ENCODE data around the gene ILDR1.
"Not testable (repeated sequence)": the region's sequence is repeated elsewhere in the genome, so short reads cannot be mapped to it uniquely, and the experiment has no call there.

Gene ILDR1

DNA sequence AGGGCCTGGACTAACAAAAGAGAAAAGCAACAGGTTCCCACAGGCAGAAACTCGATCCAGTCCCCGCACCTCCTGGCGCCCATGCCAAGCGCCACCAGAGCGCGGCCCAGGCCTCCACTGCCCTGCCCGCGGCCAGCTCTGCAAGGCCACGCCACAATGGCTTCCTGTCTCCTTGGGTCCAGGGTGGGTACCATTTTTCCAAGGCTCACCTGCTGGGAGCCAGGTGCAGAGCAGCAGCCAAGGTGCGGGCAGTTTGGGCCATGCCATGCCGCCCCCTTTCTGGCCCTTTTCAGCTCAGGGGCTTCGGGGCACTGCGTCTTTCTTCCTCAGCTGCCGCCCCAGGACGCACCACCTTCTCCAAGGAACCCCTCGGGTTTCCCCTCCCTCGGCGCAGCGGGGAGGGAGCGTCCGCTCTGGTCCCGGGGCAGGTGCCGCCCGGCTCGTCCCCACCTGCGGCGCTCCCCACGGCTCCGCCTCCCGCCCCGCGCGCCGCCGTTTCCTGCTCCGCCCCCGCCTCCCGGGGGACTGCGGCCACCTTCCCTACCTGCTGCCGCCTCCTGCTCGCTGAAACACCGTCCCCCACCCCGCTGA, at the start of gene ILDR1:
Gene ILDR1, minus strand, starts transcription at position 437 of the 591 bp plus-strand sequence. Its CDS starts 170 bp downstream, at position 267.
- no peak for DNase-seq (ENCODE audit: low spot score)

DNA sequence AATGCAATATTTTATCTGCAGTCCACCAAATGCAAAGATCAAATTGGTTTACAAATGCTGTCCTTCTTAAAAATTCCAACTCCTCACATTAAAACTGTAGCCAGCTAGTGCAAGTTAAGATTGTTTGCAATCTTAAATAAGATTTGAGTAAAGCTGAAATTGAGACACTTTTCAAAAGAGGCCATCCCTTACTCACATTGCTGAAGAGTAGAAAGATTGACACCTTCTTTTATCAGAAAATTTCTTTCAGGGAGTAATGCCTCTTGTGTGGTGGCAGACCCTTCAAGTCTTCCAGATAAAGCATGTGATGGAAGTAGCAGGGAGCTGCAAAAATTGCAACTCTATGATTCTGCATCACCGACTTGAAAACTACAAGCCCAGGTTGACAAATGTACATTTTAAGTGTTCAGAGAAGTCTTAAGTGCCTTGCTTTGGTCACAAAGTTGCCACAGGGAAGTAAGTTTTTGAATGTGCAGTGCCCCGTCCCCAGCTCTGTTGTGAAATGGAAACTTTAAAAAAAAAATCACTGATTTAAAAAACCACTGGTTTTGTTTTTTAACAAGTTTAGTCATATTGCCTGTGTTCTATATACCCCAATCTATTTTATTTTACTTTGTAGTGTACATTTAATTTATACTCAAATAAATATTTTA, 45.7 kb upstream of the ILDR1 start:
- no peak for DNase-seq (ENCODE audit: low spot score)

DNA sequence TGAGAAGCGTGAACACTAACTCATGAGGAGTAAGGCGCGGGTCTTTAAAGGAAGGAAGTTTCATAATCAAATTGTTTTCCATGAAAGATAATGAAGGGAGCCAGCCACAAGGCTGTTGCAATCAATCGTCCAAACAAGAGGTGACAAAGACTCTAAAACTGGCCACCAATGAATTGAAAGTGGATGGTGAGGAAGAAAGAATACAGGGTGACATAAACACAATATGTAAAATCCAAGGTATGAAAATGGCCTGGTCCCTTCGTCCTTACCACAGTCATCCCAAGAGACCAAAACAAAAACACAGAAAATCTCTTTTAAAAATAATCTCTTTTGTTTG, 45.1 kb upstream of the ILDR1 start:
- DNase-seq (ENCODE audit: low spot score): no peak

DNA sequence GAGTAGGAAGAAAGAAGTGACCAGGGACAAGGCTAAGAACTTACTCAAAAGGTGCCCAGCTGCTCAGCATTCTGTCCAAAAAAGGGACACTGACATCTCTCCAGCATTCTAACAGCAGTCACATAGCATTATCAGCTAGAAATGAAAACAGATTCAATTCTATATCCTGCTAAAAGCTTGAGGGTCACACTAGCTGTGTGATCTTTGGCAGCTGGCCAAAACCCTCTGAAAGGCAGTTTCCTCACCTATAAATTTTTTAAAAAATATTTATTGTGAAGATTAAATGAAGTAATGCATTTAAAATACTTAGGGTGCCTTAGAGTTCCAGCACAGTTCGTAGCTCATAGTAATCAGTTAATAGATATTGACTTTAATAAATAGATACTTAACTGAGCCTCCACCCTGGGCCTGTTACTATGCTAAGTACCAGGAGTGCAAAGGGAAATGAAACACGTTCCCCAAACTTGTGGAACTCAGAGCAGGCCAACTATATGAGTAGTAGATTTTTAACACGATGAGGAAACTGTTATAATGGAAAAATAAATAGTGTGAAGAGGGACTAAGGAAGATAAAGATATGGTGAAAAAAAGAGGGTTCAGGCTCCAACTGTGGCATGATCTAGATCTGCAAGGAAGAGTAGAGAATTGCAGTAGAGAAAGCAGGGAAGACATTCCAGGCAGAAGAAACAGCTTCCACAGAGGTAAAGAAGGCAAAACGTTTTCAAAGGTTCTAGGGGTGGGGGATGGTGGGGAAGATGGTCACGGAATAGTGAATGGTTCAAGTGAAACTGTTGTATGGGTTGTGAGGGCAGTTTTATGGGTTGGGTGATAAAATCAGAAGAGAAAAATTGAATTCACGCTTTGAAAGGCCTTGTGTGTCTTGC, 44.5 kb upstream of the ILDR1 start:
- no peak for DNase-seq (ENCODE audit: low spot score)

DNA sequence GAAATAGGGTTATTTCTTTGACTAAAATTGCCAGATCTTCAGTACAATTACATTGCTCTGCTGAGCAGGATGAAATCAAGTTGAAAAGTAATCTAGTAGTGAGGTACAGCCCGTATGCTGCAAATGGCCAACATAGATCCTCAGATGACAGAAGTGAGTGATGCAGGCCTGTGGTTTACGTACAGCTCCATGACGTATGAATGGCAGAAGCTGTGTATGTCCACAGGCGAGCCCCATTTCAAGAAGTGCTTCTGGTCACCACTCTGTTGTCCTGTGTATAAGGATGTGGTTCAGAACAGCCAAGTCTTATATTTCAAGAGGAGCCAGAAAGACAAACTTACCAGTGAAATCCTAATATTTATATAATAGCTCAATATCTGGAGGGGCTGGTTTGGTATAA, 42.3 kb upstream of the ILDR1 start:
- no peak for DNase-seq (ENCODE audit: low spot score)

DNA sequence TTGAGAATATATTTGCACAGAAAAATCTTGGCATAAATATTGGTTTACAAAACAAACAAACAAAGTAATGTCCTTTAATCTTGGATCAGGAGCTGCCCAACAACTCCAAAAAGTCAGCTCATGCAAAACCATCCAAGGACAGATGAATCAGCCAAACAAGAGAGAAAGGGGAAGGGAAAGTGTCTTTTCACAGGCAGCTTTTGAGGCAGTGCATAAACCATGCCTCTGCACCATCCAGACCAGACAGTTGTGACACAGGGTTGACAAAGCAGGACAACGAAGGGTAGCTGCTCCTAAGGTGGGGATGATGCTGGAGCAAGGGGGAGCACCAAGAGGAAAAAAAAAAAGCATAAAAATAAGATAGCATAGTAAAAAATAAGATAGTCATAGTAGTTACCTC, 41.9 kb upstream of the ILDR1 start:
- no peak for DNase-seq (ENCODE audit: low spot score)

DNA sequence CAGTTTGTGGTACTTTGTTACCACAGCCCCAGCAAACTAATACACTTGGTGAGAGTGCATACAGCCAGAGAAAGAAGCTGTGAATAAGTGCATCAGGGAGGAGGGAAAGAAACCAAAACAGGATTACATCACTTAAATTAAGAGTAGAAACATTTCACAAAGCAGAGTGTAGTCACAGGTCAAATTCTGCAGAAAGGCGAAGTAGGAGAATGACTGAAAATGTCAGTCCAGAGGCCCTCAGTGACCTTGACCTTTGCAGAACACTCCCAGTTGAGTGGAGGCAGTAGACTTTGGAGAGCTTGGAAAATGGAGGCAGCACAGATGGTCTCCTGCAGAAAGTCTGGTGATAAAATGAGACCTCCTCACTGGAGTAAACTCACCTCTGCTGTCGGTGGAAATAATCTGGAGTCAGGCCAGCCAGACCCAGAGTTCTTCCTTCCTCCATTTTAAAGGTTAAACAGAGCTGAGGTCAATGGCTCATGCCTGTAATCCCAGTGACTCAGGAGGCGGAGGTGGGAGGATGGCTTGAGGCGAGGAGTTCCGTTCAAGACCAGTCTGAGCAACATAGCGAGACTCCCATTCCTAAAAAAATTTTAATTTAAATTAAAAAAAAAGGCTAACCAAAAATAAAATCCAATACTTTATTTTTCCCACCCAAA, 38.1 kb upstream of the ILDR1 start:
- no peak for DNase-seq (ENCODE audit: low spot score)

DNA sequence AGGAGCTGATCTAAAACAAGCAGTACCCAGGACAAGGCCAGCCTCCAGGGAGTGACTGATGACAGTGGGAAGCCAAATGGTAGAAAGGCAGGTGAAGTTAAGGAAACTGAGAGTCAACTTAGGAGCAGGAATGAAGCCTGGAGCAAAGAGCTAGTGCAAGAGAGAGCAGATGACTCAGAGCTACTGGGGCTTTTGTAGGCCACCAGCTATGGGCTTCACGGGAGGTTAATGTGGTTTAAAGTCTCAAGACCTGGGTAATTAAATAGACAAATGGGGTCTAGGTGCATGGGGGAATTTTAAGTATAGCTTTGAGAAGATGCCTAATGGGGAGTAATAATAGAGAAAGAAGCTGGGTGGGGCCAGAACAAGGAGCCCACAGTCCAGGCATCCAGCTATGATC, 36.2 kb upstream of the ILDR1 start:
- DNase-seq (ENCODE audit: low spot score): no peak

DNA sequence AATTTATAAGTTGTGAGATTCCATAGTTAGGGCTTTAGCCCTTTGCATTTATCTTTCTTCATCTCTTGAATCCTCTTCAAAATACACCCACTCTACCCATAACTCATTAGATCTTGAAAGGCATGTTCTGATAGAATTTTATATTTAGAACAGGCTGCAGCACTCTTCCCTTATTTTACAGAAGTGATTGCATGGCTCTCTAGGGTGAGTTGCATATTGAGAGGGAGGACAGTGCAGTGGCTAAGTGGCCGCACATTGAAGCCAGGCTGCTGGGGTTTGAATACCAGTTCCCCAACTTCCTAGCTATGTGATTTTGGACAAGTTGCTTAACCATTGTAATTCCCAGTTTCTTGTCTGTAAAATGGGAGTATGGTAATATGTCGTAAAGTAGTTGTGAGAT, 35.6 kb upstream of the ILDR1 start:
- DNase-seq (ENCODE audit: low spot score): no peak

DNA sequence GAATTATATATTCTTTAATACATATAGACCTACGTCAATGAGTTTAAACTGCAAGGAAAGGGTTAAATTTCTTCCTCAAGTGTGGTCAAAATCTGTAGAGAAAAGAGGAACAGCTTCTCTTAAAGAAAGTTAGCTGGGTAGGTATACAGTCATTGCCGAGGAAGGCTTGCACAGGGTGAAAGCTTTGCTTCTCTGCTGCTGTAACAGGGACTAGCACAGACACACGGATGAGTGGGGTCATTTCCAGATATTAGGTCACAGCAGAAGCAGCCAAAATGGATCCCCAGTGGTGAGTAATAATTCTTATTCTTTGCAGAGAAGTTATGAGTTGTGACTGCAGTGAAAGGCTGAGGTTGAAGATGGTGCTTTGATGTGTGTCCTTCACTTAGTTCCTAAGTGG, 33.2 kb upstream of the ILDR1 start, which contains the start of gene CD86:
Gene CD86, plus strand, starts transcription at position 148 of the 400 bp plus-strand sequence. Its CDS starts 128 bp downstream, at position 276.
- no peak for DNase-seq (ENCODE audit: low spot score)

DNA sequence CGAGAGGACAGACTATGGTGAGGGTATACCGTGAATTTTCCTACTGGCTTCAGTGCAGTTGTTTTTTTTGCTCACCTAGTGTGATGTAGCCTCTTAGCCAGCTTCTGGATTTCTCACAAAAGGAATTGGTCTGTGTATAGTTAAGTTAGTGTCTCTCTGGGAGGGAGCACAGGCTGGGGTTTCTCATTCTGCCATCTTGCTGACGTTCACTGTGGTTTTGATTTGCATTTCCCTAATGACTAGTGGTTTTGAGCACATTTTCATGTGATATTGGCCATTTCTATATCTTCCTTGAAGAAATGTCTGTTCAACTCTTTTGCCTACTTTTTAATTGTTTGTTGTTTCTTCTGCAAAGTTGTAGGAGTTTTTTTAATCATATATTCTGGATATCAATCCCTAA, 30.9 kb upstream of the ILDR1 start:
- no peak for DNase-seq (ENCODE audit: low spot score)

DNA sequence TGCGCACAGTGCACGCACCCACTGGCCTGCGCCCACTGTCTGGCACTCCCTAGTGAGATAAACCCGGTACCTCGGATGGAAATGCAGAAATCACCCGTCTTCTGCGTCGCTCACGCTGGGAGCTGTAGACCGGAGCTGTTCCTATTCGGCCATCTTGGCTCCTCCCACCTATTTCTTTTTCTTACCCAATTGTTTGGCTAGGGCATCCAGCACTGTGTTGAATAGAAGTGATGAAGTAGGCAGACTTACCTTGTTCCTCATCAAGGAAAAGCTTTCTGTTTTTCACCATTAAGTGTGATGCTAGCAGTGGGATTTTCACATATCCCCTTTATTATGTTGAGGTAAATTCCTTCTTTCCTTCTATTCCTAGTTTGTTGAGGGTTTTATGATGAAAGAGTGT, 25.7 kb upstream of the ILDR1 start:
- not testable (repeated sequence) for DNase-seq (ENCODE audit: low spot score)

DNA sequence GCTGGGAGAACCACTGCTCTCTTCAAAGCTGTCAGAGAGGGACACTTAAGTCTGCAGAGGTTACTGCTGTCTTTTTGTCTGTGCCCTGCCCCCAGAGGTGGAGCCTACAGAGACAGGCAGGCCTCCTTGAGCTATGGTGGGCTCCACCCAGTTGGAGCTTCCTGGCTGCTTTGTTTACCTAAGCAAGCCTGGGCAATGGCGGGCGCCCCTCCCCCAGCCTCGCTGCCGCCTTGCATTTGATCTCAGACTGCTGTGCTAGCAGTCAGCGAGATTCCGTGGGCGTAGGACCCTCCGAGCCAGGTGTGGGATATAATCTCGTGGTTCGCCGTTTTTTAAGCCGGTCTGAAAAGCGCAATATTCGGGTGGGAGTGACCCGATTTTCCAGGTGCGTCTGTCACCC, 25.2 kb upstream of the ILDR1 start:
- not testable (repeated sequence) for DNase-seq (ENCODE audit: low spot score)

DNA sequence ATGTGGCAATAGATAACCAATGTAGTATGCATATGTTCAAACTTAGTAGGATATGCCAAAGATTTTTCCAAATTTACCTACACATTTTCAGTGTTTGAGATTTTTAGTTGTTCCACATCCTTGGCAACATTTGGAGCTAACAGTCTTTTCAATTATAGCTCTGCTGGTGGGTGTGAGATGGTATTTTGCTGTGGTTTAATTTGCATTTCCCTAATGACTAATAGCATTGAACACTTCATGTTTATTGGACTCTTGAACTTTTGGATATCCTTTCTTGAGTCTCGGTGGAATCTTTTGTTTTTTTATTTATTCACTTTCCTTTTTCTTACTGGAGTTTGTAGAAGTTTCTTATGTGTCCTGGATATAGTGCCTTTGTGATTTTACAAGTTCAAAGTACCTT, 11.0 kb upstream of the ILDR1 start:
- no peak for DNase-seq (ENCODE audit: low spot score)

DNA sequence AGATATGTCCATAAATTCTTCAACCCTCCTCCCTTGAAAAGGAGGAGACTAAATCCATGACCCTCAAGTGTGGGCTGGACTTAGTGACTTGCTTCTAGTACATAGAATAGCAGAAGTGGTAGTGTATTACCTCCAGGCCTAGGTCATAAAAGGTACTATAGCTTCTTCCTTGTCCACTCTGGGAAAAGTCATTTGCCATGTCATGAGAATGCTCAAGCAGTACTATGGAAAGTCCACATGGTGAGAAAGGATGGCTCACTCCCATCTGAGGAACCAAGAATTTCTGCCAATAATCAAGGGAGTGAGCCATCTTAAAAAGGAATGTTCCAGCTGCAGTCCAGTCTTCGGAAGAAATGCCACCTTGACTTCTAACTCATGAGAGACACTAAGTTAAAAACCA, 10.5 kb upstream of the ILDR1 start:
- DNase-seq (ENCODE audit: low spot score): no peak

DNA sequence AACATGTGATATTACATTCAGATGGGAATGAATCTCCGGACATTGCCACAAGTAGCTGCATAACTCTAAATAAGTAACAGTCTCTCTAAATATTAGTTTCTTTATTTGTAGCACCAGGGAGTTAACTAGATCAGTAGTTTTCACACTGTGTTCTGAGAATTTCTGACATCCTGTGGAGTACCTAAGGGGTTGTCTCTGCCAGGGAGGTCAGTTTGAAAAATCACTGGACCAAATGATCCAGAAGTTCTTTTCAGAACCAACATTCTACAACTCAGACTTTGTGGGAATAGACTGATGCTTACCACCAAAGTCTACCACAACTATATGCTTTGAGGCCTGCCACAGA, 9.0 kb upstream of the ILDR1 start:
- no peak for DNase-seq (ENCODE audit: low spot score)

DNA sequence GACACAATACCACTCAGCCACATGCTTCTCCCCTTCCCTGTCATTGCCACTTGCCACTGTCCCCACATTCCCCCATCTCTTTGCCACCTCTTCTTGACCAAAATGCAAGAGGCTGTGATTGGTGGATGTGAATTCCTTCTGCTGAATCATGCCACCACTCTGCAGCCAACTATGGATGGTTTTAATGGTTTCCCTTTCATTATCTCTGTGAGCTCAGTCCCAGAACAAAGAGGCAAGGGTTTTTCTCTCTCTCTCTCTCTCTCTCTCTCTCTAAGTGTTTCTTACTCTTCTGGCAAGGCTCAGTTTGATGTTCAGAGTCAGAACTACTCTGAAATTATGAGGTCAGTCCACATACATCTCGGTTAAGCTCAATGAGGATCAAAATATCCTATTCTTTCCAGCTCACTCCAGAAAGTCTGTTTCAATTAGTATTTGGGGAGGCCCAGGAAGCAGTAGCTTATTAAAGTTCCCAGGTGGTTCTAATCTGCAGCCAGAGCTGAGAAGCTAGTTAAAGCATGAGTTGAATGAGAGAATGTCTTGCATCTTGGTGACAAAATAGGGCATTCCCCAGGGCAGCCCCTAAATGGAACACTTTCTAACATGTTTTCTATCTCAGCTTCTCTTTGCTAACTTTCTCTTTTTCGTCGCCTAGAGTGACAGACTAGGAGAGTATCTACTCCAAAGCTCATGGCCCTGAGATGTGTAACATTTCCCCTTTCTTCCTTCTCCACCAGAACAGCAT, 8.5 kb upstream of the ILDR1 start:
- DNase-seq (ENCODE audit: low spot score): no peak

DNA sequence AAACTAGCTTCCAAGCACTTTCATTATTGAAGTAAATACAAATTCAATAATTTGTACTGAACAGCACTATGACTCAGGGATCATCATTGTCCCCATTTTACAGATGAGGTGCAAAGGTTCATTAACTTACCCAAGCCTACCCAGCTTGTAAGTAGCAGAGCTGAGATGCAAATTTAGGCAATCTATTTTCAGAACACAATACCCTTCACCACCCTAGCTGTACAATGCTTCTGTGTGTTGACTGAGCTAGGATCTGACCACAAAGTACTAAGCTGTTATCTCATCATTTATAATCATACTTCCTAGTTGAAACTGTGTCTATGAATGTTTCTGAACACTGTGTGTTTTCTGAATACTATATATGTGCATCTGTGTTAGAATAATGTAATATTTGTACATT, 3.2 kb upstream of the ILDR1 start:
- no peak for DNase-seq (ENCODE audit: low spot score)

DNA sequence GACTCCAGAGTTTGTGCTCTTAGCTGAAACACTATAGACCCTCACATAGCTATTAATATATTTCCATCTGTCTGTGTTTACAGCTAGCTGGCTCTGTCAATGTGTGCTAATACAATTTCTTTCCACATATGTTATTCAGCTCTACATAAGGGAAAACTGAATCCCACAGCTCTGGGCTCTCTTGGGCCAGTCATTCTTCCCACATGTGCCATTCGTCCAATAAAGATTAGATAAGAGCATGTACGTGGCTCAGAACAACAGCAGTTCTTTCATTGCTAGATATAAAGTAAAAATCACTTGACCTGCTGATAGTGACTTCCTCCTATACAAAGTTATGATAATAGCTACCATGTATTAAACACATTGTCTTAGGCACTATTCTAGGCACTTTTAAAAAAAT, 2.8 kb upstream of the ILDR1 start:
- DNase-seq (ENCODE audit: low spot score): no peak

DNA sequence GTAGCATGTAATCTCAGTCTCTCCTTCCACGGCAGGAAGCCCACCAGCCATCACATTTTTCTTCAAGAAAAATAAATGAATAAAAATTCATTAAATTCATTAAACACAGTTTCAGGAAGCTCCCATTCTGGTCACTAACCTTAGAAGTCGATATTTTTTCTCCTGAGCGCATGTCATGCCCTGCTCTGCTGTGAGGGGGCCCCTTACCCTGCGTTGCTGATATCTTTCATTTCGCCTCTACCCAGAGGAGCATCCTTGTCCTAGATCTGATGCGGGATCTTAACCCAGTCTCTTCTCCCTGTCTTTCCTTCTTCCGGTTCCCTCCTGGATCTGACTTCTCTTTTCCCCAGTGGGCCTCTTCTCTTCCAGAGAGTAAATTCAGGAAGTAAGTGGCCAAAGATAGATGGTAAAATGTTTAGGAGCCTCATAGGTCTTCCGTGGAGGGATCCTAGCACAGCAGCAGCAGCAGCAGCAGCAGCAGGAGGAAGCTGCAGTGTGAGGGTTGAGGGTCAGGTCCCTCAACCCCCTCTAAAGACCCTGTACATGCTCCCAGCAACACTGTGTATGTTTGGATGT, 1.4 kb upstream of the ILDR1 start:
- DNase-seq (ENCODE audit: low spot score): no peak

DNA sequence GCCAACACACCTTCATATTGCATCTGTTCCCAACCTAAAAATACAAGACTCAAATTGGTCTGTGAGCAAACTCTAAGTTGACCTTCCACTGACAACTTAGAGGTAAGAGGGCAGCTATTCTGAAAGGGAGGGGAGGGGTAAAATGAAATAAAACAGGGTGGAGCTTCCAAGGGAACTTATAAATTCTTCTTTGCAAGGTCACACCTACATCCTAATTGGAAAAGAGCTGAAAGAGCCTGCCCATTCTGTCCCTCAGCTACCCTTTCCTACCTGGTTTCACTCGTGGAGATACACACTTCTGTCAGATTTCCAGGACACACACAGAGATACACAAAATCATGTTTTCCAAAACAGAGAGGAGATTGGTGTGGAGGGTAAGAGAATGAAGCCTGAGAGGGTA, 1.0 kb downstream of the ILDR1 start:
- no peak for DNase-seq (ENCODE audit: low spot score)

DNA sequence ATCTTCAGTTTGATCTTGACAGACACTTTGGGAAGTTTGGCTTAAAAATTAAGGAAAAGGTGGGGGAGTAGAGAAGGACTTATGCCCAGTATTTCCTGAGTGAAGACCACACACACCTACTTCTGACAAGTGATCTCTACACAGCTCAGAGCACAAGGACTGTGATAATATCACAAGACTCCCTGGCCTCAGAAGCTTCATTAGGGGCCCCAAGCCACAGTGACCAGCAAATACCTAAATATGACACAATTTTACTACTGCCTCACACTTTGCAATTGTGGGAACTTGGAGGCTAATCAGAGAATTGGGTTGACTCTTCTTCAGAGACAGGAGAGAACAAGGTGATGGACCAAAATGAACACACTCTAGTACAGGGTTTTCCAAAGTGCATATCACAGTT, 2.6 kb downstream of the ILDR1 start:
- no peak for DNase-seq (ENCODE audit: low spot score)
